ENCODE measurements around the gene PRMT1.

PRMT1 gene

GRCh38 chr19:49676136-49676783, 811 bp upstream of the PRMT1 start:
- TF ChIP-seq TCF12 (IDR thresholded peaks at IDR 0.05; ENCODE audit: low read depth) (0 out of 2 replicates have a peak, but pooled peaks have one; percentile 14), EP300 (IDR thresholded peaks at IDR 0.05; ENCODE audit: borderline replicate concordance) (0 out of 2 replicates have a peak, but pooled peaks have one; percentile 3), EGR1 (IDR thresholded peaks at IDR 0.05) (no peak)

GRCh38 chr19:49676784-49677230, 264 bp upstream of the PRMT1 start:
- peak; percentile 29; the same call in 1 of the 2 replicates for TF ChIP-seq TEAD4 (IDR thresholded peaks at IDR 0.05)
- peak; percentile 69 for TF ChIP-seq NFIC (IDR thresholded peaks at IDR 0.05)
- TF ChIP-seq CREB1 (IDR thresholded peaks at IDR 0.05; ENCODE audit: low read depth), result peak; percentile 72
- TF ChIP-seq EP300 (IDR thresholded peaks at IDR 0.05; ENCODE audit: borderline replicate concordance), result no peak

GRCh38 chr19:49677901-49678674, 1.0 kb downstream of the PRMT1 start:
- TF ChIP-seq TAF1 (IDR thresholded peaks at IDR 0.05; ENCODE audit: low read depth) (no peak), CEBPB (IDR thresholded peaks at IDR 0.05) (0 out of 2 replicates have a peak, but pooled peaks have one; percentile 3), ZBTB7A (IDR thresholded peaks at IDR 0.05; ENCODE audit: low read depth) (0 out of 2 replicates have a peak, but pooled peaks have one; percentile 42), YY1 (IDR thresholded peaks at IDR 0.05; ENCODE audit: low read depth) (0 out of 2 replicates have a peak, but pooled peaks have one; percentile 19), RAD21 (IDR thresholded peaks at IDR 0.05; ENCODE audit: low read depth) (peak; percentile 32; the same call in 1 of the 2 replicates)

- no peak for TF ChIP-seq YY1 (IDR thresholded peaks at IDR 0.05; ENCODE audit: low read depth)
- TF ChIP-seq NFIC (IDR thresholded peaks at IDR 0.05), result no peak
- TF ChIP-seq ZBTB7A (IDR thresholded peaks at IDR 0.05; ENCODE audit: low read depth), result peak; percentile 52; the same call in 1 of the 2 replicates
- no peak for TF ChIP-seq CEBPB (IDR thresholded peaks at IDR 0.05)
- no peak for TF ChIP-seq EP300 (IDR thresholded peaks at IDR 0.05; ENCODE audit: borderline replicate concordance)
- TF ChIP-seq TAF1 (IDR thresholded peaks at IDR 0.05; ENCODE audit: low read depth), result no peak
- no peak for TF ChIP-seq FOXM1 (IDR thresholded peaks at IDR 0.05; ENCODE audit: borderline replicate concordance, low read depth)
- TF ChIP-seq TEAD4 (IDR thresholded peaks at IDR 0.05), result no peak
Observed at GRCh38 chr19:49678985-49679770, 2.1 kb downstream of the PRMT1 start.

GRCh38 chr19:49679771-49680413, 2.8 kb downstream of the PRMT1 start:
- no peak for TF ChIP-seq EP300 (IDR thresholded peaks at IDR 0.05; ENCODE audit: borderline replicate concordance)

- TF ChIP-seq TEAD4 (IDR thresholded peaks at IDR 0.05), result no peak
- TF ChIP-seq MAX (IDR thresholded peaks at IDR 0.05), result peak; percentile 73
- peak; percentile 69 for TF ChIP-seq RAD21 (IDR thresholded peaks at IDR 0.05; ENCODE audit: low read depth)
Observed at GRCh38 chr19:49680421-49681351, 3.6 kb downstream of the PRMT1 start.

GRCh38 chr19:49681830-49682229, 4.8 kb downstream of the PRMT1 start:
- TF ChIP-seq NFIC (IDR thresholded peaks at IDR 0.05), result no peak
- no peak for TF ChIP-seq CREB1 (IDR thresholded peaks at IDR 0.05; ENCODE audit: low read depth)
- no peak for TF ChIP-seq REST (IDR thresholded peaks at IDR 0.05; ENCODE audit: low read depth)
- no peak for TF ChIP-seq CEBPB (IDR thresholded peaks at IDR 0.05)
- no peak for TF ChIP-seq FOXM1 (IDR thresholded peaks at IDR 0.05; ENCODE audit: borderline replicate concordance, low read depth)
- no peak for TF ChIP-seq USF1 (IDR thresholded peaks at IDR 0.05)
- no peak for TF ChIP-seq YY1 (IDR thresholded peaks at IDR 0.05; ENCODE audit: low read depth)
- TF ChIP-seq EP300 (IDR thresholded peaks at IDR 0.05; ENCODE audit: borderline replicate concordance), result no peak
- no peak for TF ChIP-seq TEAD4 (IDR thresholded peaks at IDR 0.05)
- TF ChIP-seq ZBTB7A (IDR thresholded peaks at IDR 0.05; ENCODE audit: low read depth), result no peak
- TF ChIP-seq MAX (IDR thresholded peaks at IDR 0.05), result no peak
- no peak for TF ChIP-seq RAD21 (IDR thresholded peaks at IDR 0.05; ENCODE audit: low read depth)
- no peak for TF ChIP-seq TAF1 (IDR thresholded peaks at IDR 0.05; ENCODE audit: low read depth)
- TF ChIP-seq EGR1 (IDR thresholded peaks at IDR 0.05), result no peak
- TF ChIP-seq TCF12 (IDR thresholded peaks at IDR 0.05; ENCODE audit: low read depth), result no peak
